GM21390 (cell line): Measurements from ENCODE around the gene LRRC73.
"Not testable (repeated sequence)": the region's sequence is repeated elsewhere in the genome, so short reads cannot be mapped to it uniquely, and the experiment has no call there.

Source experiments
- ATAC-seq: cut with Tn5 transposase; IDR thresholded peaks from one replicate; pipeline ENCODE4 v1.9.1; 2021; ENCODE audit not compliant: unreplicated experiment

LRRC73 gene, protein sequence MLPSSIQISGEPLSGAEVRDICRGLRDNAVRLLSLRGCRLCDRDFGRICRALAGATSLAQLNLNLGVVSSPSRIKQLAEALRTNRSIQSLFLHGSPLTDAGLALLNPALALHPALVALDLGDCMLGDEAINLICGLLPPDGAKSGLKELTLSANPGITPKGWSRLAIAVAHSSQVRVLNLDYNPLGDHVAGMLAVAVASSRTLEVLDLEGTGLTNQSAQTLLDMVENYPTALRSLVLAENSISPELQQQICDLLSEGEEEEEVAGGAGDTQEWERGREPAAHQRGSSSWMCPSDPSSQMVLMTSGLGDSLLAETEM

DNA sequence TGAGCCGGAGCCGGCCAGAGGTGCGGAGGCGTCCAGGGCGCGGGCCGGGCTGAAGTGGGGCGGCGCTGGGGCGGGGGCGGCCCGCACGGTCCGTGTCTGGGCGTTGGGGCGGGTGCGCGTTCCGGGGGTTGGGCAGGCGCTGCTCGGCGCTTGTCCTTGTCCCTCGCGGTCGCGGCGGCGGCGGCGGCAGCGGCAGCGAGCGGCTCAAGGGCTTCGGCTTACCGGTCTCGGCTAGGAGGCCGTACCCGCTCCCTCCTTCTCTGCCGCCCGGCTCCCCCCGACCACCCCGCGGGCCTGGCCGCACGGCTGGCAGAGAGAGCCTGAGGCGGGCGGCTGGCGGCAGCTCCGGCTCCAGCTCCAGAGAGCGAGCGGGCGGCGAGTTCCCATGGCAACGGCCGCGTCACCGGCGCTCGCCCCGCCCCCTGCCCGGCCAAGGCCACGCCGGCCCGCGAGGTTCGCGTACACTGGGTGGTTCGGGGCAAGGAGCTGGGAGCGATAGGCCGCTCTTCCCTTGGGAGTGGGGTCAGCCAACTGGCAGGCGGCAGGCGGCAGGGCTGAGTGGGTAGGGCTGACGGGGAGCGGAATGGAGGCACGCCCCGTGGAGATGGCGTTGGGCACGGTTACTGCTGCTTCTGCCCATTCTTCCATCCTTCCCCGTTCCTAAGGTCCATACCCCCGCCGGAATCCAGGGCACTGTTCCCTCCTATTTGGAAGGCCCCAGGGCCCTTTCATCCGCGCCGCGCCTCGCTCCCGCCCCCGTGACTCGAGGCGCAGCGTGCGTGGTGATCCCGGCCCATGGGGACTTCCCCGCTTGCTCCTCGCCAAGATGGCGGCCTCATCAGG lies at the start of gene LRRC73:
Gene LRRC73, minus strand, starts transcription at position 363 of the 843 bp plus-strand sequence. CDS start 561 bp downstream, outside the sequence.
- peak; percentile 67 for ATAC-seq

DNA sequence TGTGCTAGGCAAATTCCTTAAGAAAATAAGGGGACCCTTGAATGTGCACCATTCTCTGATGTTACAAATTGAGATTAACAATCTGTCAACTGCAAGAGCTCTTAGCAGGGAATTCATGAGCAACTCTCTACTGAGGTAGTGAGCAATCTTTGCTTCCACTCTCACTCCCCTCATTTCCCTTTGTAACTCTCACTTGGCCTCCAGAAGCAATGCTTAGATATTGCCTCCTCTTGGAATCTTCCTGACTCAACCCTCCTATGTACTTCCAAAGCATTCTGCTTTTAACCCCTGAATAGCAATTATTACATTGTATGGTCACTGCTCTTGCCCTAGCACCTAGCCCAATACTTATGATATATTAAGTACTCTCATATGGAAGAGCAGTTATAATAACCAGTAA lies 49.2 kb upstream of the LRRC73 start:
- no peak for ATAC-seq

DNA sequence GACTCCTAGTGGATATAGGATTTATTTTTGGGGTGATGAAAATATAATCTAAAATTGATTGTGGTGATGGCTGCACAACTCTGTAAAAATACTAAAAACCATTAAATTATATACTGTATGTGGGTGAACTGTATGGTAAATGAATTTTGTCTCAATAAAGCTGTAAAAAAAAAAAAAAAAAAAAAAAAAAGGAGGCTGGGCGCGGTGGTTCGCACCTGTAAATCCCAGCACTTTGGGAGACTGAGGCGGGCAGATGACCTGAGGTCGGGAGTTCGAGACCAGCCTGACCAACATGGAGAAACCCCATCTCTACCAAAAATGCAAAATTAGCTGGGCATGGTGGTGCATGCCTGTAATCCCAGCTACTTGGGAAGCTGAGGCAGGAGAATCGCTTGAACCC lies 47.5 kb upstream of the LRRC73 start:
- not testable (repeated sequence) for ATAC-seq

DNA sequence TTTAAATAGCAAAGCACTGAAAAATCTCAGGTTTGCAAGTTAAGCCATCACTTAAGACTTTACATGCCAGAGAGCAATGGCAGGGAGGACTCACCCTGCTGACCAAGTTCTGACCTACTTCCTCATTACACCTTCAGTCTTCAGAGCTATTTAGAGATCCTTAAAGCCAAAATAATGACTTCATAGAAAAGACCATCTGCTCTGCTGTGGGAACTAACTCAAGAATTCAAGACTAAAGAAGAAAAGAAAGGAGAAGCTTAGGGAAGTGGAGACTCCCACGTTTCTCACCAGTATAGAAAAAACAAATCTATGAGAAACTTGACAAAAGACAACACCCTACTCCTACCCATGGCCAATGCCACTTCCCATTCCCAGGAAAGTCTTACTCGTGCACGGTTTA lies 37.1 kb upstream of the LRRC73 start:
- ATAC-seq: no peak

DNA sequence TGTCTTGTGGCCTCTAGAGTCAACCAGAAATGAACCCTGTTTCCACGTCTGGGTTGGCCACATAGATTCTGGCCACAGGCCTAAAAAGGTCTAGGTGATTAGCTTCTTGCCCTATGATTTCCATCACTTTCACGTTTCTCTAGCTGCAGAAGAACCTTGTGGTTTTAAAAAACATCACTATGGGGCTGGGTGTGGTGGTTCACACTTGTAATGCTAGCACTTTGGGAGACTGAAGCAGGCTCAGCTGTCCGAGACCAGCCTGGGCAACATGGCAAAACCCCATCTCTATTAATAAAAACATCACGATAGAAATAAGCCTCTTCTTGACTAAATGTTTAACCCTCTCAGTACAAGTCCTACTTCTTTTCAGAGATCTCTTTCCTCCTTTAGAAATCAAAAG lies 34.3 kb upstream of the LRRC73 start:
- ATAC-seq: no peak

DNA sequence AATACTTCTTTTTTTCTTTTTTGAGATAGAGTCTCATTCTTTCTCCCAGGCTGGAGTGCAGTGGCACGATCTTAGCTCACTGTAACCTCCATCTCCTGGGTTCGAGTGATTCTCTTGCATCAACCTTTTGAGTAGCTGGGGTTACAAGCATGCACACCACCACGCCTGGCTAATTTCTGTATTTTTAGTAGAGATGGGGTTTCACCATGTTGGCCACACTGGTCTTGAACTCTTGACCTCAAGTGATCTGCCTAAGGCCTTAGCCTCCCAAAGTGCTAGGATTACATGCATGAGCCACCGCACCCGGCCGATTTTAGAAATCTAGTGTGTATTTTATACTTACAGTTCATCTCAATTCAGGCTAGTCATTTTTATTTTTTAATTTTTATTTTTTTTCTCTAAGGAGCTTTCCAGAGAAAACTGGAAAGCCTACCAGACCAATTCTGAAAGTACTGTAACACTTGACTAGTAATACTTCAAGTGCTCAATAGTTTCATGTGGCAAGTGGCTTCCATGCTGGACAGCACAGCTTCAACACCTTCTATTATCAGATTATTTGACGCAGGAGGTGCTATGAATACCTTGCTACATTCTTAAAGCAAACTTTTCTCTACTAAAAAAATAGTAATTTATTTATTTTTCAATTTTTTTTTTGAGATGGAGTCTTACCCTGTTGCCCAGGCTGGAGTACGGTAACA lies 31.8 kb upstream of the LRRC73 start:
- peak; percentile 59 for ATAC-seq

DNA sequence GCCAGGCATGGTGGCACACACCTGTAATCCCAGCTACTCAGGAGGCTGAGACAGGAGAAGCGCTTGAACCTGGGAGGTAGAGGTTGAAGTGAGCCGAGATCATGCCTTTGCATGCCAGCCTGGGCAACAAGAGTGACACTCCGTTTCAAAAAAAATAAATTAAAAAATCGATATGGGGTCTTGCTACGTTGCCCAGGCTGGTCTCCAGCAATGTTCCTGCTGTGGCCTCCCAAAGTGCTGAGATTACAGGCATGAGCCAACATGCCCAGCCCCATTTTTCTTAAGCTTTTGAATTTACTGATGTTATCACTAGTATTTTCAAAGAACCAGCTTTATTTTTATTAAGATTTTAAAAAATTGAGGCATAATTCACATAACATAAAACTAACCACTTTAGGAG lies 30.4 kb upstream of the LRRC73 start:
- ATAC-seq: no peak

DNA sequence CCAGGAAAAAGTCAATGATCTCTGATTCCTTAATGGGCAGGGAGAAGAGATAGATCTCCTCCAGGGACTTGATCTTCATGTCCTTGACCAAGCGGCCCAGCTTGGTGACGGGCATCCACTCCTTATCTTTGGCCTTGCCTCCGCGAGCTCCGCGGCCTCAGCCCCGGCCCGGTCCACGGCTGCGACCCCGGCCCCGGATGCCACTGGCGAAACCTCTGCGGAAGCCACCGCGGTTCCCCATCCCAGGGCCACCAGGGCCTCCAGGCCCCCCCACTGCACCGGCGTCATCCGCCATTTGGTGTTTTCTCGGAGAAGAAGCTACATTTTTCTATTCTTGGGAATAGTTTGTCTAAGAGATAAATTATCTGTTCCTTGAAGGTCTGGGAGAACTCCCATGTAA lies 29.3 kb upstream of the LRRC73 start:
- not testable (repeated sequence) for ATAC-seq

DNA sequence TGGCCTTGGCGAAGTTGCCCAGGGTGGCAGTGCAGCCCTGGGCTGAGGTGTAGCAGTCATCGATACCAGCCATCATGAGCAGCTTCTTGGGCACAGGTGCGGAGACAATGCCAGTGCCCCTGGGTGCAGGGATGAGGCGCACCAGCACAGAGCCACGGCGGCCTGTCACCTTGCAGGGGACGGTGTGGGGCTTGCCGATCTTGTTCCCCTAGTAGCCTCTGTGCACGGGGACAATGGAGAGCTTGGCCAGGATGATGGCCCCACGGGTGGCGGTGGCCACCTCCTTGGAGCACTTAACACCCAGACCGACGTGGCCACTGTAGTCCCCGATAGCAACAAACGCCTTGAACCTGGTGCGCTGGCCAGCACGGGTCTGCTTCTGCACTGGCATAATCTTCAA lies 28.8 kb upstream of the LRRC73 start:
- ATAC-seq: not testable (repeated sequence)

DNA sequence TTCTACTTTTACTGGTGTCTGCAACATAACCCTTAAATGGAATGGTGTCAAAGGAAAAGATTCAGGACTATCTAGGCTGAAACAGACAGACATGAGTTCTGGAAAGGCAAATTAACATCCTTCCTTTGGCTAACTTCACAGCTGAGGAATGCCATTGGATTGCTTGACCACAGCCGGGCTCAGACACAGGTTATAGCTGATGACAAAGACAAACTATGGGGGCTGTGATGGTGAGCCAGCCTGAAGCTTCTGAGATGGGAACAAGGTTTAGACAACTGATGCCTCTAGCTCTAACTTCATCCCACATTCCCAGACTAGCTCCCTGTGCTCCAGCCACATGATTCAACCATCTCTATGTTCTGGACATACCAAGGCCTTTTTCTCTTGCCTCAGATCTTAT lies 22.1 kb upstream of the LRRC73 start:
- ATAC-seq: no peak

DNA sequence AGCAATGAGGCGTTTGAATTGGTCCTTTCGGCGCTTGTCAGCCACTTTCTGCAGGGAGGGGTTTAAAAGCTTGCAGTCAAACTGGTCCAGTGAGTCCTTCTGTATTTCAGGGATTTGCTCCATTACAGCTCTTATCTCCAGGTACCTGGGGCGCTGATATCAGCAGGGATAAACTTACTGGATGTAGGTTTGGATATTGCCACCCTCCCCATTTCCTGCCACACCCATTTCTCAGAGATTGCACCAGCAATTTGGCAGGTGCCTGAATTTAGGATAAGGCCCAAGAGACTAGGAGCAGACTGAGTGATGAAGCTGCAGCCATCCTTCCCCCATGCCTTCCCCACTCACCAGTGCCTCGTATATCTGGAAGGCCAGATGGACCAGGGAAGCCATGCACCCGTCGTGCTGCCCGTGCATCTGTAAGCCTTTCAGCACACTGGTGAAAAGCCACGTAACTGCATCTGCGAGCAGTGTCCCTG lies 14.4 kb upstream of the LRRC73 start:
- ATAC-seq: no peak

DNA sequence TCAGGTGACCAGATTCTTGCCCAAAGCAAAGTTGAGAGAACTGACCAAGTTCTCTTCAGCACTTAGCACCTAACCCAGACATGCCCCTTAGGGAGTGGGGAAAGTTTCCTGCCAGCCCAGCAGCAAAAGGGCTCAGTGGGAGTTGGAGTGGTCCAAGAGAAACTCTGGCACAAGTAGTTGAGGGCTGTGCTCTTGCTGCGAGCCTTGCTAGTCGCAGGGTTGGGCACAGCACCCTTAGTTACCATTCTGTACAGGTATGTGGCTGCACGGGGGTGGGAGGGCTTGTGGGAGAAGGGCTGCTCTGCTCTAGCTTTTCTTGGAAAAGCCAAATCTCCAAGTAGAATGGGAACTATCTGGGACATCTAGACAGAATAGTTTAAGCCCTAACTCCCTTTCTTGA lies 13.1 kb upstream of the LRRC73 start:
- ATAC-seq: no peak

DNA sequence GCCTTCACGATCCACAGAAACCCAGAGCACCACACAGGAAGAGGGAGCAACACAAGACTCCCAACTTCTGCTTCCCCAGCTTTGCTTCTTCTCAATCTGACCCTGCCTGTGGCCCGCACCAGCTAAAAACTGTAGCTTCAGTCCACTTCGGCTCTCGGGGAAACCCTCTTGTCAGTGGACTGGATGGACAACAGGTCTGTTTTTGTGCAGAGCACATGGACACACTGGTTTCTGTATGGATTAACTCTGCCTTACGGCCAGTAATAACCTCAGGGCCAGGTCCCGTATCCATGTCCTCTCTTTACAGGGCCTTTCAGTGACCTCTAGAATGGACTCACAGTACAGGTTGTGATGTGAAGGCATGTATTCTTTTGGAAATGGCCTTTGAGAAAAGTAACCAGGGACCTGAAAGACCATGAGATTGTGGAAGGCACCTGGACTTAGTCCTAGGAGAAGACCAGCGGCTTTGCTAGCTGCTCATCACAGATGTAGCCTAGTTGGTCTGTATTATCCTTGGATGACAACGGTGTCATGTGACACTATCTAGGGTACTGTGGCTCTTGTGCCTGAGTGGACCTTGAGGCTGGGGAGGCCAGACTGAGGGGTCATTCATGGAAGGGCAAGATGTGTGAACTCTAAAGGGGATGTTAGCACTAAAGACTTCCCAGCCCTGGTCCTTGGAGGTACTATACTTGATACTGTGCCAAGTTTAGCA lies 12.6 kb upstream of the LRRC73 start:
- no peak for ATAC-seq

DNA sequence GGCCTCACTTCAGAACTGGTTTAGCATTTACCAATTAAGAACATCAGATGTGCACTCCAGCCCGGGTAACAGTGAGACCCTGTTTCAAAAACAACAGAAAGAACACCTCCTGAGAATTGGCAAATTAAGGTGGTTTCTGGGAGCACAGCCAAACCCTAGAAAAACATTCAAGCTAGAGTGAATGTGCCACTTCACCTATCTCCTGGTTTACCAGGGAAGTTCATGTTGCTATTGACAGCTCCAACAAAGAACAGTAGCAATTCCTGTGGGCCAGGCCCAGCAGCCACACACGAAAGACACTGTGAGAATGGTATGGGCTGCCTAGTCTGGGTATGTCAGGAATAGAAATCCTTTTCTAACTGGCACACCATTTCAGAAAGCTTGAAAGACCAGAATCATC lies 11.7 kb upstream of the LRRC73 start:
- ATAC-seq: no peak

DNA sequence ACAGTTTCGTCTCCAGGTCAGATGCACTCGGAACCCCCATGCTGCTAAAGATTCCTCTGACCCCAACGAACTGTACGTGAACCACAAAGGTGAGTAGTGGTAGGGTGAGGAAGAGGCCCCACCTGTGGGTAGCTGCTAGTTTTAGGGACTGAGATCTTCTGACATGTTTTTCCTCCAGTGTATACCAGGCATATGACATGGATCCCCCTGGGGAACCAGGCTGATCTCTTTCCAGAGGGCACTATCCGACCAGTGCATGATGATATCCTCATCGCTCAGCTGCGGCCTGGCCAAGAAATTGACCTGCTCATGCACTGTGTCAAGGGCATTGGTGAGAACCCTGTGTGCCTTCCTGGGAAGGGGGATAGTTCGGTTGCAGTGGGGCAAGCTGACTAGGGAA lies 10.0 kb upstream of the LRRC73 start:
- no peak for ATAC-seq

DNA sequence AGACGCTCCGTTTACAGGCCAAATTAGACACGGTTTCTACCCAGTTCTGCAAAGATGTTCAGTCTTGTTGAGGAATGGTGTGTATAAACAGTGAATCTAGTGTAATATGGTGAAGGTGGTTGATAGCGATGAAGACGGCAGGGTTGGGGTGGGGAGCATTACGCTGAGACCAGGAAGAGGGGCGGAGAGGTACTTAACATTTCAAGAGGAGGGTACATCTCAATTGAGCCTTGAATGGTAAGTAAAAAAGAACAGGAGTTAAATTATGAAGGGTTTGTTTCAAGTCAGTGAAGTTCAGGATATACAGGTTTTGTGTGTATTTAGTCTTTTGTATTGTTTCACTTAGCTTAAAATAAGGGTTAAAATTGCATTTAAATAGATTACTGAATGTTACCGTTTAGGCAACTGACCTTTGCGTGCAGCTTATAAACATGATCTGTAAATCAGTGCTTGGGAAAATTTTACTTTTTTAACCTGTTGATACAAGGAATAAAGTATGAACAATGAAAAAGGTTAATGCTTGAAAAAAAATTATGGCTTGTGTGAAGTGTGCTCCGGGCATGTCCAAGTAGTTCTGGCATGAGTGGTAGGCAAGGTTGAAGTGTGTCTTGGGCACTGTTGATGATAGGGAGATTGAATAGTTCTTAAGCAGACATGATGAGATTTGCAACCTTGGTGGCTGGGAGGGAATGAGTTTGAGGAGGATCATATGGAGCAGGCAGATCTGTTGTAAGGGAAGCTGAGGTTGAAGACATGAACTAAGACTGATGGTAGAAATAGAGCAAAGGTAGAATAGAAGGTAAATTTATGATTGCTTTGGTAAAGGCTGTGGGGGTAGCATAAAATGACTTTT lies 7.6 kb upstream of the LRRC73 start:
- ATAC-seq: no peak

DNA sequence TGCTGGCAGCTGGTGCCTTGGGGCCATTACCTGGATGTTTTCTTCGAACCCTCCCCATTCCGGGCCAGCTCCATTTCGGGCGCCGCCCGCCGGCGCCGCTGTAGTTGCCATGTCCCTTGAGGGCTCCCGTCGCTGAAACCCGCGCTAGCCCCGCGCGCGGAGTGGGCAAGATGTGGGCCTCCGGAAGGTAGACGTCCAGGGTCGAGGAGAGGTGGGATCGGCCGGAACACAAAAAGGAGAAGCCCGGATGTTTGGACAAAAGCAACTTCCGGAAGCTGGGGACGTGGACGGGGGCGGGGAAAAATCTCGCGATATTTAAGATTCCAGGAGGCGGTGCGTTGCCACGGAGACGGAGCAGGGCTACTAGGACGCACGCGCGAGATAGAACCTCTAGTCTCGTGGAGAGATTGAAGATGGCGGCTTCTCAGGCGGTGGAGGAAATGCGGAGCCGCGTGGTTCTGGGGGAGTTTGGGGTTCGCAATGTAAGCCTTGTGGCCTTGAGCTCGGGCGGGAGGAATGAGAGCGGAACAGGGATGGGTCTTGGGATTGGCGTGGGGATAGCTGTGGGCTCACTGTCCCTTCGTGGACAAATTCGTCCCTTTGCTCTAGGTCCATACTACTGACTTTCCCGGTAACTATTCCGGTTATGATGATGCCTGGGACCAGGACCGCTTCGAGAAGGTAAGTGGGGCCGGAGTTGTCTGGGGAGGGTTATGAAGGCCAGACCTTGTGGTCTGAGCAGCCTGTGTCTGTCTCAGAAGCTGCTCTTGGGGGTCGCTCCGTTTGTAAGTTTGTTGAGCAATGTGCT lies 6.8 kb upstream of the LRRC73 start, which contains the start of the genes POLR1C and YIPF3:
Gene POLR1C, plus strand, starts transcription at position 393 of the 808 bp plus-strand sequence. Its CDS starts 21 bp downstream, at position 414.
Gene YIPF3, minus strand, starts transcription at position 230 of the 808 bp plus-strand sequence. Its CDS starts 119 bp downstream, at position 111.
- ATAC-seq: peak; percentile 85

DNA sequence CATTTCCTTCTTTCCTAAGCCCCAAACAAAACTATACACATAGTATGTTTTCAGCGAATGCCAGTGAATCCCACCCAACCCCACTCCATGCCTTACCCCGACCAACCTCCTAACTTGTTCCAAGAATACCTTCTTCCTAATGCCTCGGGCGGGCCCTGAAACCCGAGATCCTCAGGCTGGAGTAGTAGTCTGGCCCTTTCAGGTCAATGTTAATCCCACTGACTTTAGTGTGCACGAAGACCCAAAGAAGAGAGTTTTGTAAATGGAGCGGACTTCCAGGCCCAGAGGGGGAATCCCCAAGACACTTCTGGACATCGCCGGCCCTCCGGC lies 6.2 kb upstream of the LRRC73 start:
- no peak for ATAC-seq

DNA sequence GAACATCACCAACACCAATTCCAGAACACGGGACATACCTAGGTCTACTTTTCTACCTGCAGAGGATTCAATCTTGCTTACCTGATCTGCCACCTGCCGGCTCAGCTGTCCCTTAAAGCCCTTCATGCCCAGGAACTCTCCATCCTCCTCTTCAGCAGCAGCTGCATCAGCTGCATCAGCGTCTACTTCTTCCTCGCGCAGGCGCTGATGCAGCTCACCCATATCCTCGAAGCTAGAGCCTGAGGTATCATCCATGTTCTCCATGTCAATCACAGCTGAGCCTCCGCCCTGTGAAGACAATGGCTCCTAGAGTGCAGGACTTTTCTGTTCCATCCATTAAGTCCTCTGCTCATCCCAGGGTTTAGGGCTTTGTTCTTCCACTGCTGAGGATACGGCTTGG lies 5.7 kb upstream of the LRRC73 start:
- no peak for ATAC-seq
